ENCODE measurements around the gene COL4A6. TPM values are rescaled to one million over a fixed set of nuclear protein-coding genes. Genes with fewer than 3 reads are reported as not detected.

COL4A6 gene
- total RNA-seq, 1 donor from 2014 or later: 8.1 TPM

DNA sequence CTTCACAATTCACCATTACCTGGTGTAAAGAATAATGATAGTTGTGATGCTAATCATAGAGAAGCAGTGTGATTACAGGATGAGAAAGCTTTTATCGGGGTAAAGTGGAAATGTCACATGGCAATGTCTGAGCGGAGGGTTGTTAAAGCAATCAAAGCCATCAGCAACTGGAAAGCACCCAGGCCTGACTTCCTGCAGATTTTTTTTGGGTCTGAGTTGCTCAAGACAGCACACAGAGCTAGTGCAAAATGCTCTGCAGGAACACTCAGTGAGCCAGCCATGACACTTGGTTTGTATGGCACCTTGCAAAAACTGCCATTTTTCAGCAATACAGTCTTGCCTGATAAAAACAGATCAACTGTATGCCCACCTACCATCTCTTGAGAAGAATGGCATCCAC lies 152.9 kb downstream of the COL4A6 start:
- no peak for DNase-seq (ENCODE audit: extremely low read depth, low read depth, low spot score)

DNA sequence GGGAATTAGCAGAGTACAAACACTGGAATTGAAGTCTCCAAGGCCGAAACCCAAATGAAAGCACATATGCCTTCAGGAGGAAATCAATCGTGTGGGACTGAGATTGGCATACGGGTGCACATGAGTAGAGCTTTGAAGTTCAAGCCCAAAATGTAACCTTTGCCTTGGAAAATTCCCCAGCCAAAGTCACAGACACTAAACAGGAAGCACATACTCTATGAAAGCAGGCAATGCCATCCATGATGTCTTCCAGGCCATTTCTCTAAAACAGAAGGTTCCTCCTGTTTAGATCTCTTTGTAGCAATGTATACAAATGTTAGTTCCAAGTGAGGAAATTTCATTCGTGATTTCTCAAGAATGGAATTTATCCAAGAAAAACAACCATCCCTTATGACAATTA lies 162.5 kb downstream of the COL4A6 start:
- DNase-seq (ENCODE audit: extremely low read depth, low read depth, low spot score): no peak

DNA sequence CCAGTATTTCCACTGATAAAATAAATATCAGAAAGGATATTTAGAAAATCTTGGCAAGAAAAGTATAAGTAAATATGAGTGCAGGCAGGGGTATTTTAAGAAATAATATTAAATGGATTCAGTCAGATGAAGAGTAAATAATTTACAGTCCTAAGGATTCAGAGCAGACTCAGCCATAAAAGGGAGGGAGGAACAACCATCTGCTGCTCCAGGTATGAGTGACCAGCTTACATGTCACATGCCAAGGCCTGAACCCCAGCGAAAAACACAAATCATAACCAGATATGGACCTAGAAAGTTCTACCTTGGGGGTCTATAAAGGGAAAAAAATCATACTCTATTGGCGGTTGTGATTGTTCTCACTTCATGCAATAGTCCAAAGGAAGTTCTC lies 166.8 kb downstream of the COL4A6 start:
- DNase-seq (ENCODE audit: extremely low read depth, low read depth, low spot score): no peak

DNA sequence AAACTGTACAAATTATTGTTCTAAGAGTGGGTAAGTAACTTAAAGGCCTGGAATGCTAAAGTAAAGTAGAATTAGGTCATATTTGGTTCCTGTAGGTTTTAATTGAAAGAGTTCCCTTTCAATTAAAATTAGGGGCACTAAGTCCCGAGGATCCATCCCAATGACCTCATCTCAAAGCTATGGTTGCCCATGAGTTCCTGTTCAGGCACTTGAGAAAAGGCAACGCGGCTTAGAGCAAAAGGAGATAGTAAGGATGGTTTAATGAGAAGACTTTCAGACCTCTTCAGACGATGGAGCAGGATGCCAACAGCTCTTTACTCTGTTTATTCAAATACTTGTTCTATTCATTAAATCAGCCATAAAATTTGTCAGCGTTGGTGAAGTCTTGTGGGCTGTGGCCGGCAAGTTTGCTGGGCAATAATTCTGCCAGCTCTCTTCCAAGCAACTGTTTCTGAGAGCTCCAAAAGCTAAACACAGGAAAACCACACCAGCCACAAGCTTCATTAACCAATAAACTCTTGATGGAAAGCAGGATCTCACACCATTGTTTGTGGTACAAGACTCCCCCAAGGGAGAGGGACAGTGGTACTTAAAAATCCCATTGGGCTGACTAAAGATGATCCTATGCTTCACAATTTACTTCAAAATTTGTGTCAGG lies 167.4 kb downstream of the COL4A6 start:
- no peak for DNase-seq (ENCODE audit: extremely low read depth, low read depth, low spot score)

DNA sequence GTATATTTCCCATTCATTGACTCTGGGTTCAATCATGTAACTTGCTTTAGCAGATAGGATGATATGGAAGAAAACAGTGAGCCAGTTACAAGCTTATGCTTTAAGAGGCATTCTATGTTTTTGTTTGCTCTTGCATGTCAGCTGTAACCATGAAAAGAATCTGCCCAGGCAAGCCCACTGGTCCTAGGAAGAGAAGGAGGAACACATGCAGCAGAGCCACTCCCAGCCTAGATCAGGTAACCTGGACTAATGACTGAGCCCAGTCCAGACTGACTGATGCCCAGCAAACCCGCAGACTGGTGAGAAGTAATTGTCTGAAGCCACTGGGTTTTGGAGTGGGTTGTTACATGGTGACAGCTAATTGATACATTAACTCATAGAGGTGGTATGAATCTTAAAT lies 167.9 kb downstream of the COL4A6 start:
- DNase-seq (ENCODE audit: extremely low read depth, low read depth, low spot score): no peak

- DNase-seq (ENCODE audit: extremely low read depth, low read depth, low spot score): no peak
Observed at GRCh38 chrX:108268434-108269080, 169.7 kb downstream of the COL4A6 start.

- DNase-seq (ENCODE audit: extremely low read depth, low read depth, low spot score): no peak
Observed at GRCh38 chrX:108267557-108267956, 170.7 kb downstream of the COL4A6 start.

GRCh38 chrX:108264376-108264775 lies 173.8 kb downstream of the COL4A6 start:
- DNase-seq (ENCODE audit: extremely low read depth, low read depth, low spot score): no peak

DNA sequence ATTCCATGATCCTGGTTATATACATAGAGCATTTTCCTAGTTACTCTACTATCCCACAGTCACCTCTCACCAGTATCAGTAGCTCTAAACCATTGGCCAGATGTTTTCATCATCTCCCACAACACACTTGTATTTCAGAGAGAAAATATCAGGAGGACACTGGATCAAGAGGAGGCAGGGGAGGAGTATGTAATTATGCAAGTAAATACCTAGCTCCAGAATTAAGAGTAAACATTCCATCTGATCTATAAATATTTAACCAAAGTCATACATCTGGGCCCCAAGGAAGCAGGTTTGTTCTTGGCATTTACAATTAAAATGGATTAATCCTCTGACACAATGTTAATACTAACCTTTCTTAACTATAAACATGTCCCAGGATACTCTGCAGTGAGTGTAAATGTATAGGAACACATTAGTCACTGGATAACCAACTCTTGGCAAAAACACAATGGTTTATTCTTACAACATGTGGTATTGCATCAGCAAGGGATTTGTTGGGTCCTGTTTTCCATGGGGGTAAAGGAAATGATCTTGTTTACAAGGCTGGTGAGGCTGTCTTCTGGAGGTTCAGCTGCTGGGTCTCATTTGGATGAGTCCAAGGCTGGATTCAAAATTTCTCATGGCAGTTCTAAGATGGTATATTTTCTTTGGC lies 176.5 kb downstream of the COL4A6 start:
- DNase-seq (ENCODE audit: extremely low read depth, low read depth, low spot score): no peak

GRCh38 chrX:108257556-108257955 lies 180.7 kb downstream of the COL4A6 start:
- DNase-seq (ENCODE audit: extremely low read depth, low read depth, low spot score): no peak

DNA sequence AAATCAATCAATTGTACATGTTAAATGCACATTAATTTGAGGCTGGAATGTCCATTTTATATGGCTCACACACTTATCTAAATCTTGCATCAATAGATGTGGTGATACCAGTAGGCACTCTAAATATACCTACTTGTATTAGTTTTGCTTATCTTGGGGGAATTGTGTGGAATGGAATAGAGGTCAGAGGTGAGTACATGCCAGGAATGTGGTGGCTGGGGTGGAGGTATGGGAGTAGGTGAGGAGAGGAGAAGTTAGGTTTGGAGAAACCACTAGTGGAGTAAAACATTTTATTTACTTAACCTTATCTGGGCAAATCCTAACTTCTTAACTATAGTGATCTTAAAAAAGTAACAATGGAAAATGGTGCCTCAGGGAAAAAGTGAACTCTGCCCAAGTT lies 183.6 kb downstream of the COL4A6 start:
- no peak for DNase-seq (ENCODE audit: extremely low read depth, low read depth, low spot score)

DNA sequence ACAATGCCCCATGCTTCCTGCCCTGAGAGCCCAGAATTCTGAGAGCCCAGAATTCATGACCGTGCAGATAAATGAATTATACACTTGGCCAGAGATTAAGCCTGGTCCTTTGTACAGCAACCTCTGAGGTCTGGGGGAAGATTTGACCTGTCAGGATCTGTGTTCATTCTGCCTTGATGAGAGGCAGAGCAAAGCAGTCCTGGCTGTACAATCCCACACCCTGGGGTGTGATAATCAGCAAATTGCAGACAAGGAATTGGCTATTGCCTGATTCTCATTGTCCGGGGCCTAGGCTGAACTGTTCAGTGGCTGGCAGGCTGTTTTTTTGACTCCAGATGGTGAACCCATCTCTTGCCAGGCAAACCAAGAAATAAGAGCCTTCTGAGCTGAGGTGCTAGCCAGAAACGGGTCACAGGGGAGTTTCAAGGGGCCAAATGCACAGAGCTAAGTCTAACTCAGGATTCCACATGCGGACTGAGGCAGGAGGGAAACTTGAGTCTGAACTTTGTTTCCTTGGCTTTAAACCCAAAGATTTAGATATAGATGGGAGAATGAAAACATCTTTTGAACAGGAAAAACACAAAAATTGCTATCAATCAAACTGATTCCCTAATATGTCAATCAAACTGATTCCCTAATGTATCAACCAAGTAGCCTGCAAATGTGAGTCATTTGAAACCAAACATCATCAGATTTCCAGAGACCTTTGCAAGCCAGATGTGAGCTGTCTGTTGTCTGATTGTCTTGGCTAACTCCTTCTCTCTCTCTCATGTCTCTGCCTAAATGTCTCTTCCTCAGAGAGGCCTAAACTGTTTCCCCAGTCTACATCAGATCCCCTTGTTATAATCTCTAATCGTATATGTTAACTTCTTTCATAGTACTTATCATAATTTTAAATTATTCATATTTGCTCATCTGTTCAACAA lies 187.3 kb downstream of the COL4A6 start:
- no peak for DNase-seq (ENCODE audit: extremely low read depth, low read depth, low spot score)

GRCh38 chrX:108246304-108246954 lies 191.8 kb downstream of the COL4A6 start:
- no peak for DNase-seq (ENCODE audit: extremely low read depth, low read depth, low spot score)

DNA sequence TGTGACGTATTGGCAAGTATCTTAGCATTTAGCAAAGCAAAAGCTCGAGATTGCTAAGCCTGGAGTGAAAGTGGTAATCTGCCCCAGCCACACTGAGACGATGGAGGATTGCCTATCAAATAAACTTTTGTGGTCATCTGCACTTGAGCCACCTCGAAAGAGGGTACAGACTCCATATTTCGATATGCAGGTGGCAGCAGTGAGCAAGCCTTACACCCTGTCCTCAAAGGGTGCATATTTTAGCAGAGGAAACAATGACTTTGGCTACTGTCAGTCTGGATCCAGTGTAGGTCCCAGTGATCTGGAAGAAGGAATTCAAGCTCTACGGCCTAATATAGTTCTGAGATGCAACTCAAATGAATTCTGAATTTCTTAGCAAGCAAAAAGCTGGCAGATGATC lies 192.8 kb downstream of the COL4A6 start:
- DNase-seq (ENCODE audit: extremely low read depth, low read depth, low spot score): no peak

GRCh38 chrX:108235986-108236385 lies 202.2 kb downstream of the COL4A6 start:
- DNase-seq (ENCODE audit: extremely low read depth, low read depth, low spot score): no peak

DNA sequence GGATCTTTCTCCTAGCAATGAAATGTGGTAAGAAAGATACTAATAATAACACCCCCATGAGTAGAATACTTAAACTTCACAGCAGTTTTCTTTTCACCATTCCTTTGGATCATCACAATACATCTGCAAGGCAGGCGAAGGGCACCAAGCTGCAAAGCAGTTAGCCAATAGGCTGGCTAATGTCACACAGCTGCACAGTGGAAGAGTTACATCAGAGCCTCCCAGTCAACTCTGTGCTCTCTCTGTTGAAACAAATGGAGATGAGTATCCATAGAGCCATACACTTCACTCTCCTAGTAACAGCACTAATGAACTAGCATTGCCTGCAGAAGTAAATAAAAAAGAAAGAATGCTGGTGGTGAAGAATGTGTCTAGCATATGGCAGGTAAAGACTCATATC lies 207.6 kb downstream of the COL4A6 start:
- no peak for DNase-seq (ENCODE audit: extremely low read depth, low read depth, low spot score)

DNA sequence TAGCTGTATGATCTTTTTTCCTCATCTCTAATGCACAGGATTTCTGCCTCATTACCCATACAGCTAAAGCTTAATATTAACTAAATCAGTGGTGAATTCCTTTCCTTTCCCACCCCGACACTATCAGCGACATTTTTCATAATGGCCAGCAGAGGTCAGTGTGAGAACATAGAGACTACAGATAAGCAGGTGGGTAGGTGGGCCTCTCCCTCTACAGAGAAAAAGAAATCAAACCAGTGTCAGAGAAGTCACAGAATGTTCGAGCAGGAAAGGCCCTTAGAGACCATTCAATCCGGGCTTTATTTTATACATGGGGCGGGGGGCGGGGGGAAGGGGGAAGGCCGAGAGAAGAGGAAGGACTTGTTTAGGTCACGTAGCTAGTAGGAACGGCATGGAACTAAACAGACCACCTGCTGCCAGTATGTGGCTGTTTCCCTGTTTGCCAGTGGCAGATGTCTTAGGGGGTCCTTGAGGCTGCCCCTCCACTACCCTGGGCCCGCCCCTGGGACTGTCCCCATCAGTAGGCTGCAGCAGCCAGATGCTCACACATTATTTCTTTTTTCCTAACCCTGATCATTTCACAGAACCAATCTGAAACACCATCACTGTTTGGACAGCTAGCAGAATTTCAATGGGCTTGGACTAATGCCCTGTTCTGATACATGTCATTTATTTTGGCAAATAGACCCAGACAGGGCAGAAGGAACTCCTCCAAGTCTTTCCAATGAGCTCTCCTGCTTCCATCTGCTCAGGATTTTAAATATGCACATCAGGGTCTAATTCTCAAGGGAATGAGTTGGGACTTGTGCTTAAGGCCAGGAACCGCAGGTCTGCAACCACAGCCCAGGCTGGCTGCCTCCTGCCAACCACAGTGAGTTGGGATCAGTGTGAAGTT lies 213.2 kb downstream of the COL4A6 start:
- no peak for DNase-seq (ENCODE audit: extremely low read depth, low read depth, low spot score)

DNA sequence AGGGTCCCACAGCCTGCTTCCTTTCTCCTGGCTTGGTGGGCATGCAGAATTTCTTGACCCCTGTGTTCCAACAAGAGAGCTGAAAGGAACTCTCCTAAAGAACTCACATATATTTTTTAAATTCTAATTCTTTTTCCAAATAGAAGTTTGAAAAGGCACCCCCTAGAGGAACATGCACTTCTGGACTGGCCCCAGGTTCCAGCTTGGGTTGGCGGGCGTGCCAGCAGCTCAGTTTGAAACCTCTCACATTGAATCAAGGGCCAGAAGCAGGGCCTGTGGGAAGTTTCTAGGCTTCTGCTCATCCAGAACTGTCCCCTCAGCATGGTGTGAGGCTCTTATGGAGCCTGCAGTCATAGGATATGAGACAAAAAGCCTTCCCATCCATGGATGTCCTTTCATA lies 214.0 kb downstream of the COL4A6 start:
- no peak for DNase-seq (ENCODE audit: extremely low read depth, low read depth, low spot score)

GRCh38 chrX:108223585-108223984 lies 214.6 kb downstream of the COL4A6 start:
- DNase-seq (ENCODE audit: extremely low read depth, low read depth, low spot score): no peak
